ENCODE results near the gene MED14. TPM values are rescaled to one million over a fixed set of nuclear protein-coding genes. Genes with fewer than 3 reads are reported as not detected.

MED14 gene
- total RNA-seq, 1 donor from 2014 or later = 53.0 TPM

GRCh38 chrX:40653535-40653934 is 81.8 kb downstream of the MED14 start:
- H3K36me3 Mint-ChIP-seq (ENCODE audit: unreplicated experiment) = peaks cover 4% of the 10 kb centered on the region
- no peak for DNase-seq (ENCODE audit: extremely low spot score, unreplicated experiment)
- no peak overlapping the region for H3K4me3 Mint-ChIP-seq (ENCODE audit: unreplicated experiment)
- TF ChIP-seq CTCF (IDR thresholded peaks at IDR 0.05) = no peak
- H3K4me1 Mint-ChIP-seq (ENCODE audit: unreplicated experiment) = no peaks in the 10 kb centered on the region
- no peaks in the 10 kb centered on the region for H3K9me3 Mint-ChIP-seq (ENCODE audit: unreplicated experiment)
- H3K27me3 Mint-ChIP-seq (ENCODE audit: unreplicated experiment) = no peaks in the 10 kb centered on the region
- no peak overlapping the region for H3K27ac Mint-ChIP-seq (ENCODE audit: unreplicated experiment)

GRCh38 chrX:40652664-40653063 is 82.7 kb downstream of the MED14 start:
- no peak for DNase-seq (ENCODE audit: extremely low spot score, unreplicated experiment)
- no peak overlapping the region for H3K4me3 Mint-ChIP-seq (ENCODE audit: unreplicated experiment)
- peaks cover 4% of the 10 kb centered on the region for H3K36me3 Mint-ChIP-seq (ENCODE audit: unreplicated experiment)
- H3K27ac Mint-ChIP-seq (ENCODE audit: unreplicated experiment) = no peak overlapping the region
- no peaks in the 10 kb centered on the region for H3K27me3 Mint-ChIP-seq (ENCODE audit: unreplicated experiment)
- no peaks in the 10 kb centered on the region for H3K9me3 Mint-ChIP-seq (ENCODE audit: unreplicated experiment)
- no peak for TF ChIP-seq CTCF (IDR thresholded peaks at IDR 0.05)
- H3K4me1 Mint-ChIP-seq (ENCODE audit: unreplicated experiment) = peaks cover 2% of the 10 kb centered on the region

- H3K27me3 Mint-ChIP-seq (ENCODE audit: unreplicated experiment) = no peaks in the 10 kb centered on the region
Observed at GRCh38 chrX:40651620-40652223, 83.6 kb downstream of the MED14 start.

GRCh38 chrX:40647307-40648197 is 87.8 kb downstream of the MED14 start, which contains the start of gene CXorf38:
Gene CXorf38 (minus strand): TSS chrX:40647561. CDS start chrX:40647520, 41 bp downstream.
- Mint-ChIP-seq H3K4me1 (ENCODE audit: unreplicated experiment) (peaks cover 23% of the 10 kb centered on the region), H3K36me3 (ENCODE audit: unreplicated experiment) (peaks cover 2% of the 10 kb centered on the region), H3K27ac (ENCODE audit: unreplicated experiment) (peak within 1 kb of the TSS; percentile 81), H3K9me3 (ENCODE audit: unreplicated experiment) (no peaks in the 10 kb centered on the region), H3K4me3 (ENCODE audit: unreplicated experiment) (peak within 1 kb of the TSS; percentile 86), H3K27me3 (ENCODE audit: unreplicated experiment) (no peaks in the 10 kb centered on the region)
- TF ChIP-seq CTCF (IDR thresholded peaks at IDR 0.05) = no peak
- DNase-seq (ENCODE audit: extremely low spot score, unreplicated experiment) = peak; percentile 97

More at GRCh38 chrX:40651620-40652223, 83.6 kb downstream of the MED14 start:
- Mint-ChIP-seq H3K36me3 (ENCODE audit: unreplicated experiment) (peaks cover 4% of the 10 kb centered on the region), H3K9me3 (ENCODE audit: unreplicated experiment) (no peaks in the 10 kb centered on the region), H3K27ac (ENCODE audit: unreplicated experiment) (no peak overlapping the region), H3K4me3 (ENCODE audit: unreplicated experiment) (no peak overlapping the region), H3K4me1 (ENCODE audit: unreplicated experiment) (peaks cover 4% of the 10 kb centered on the region)
- peak; percentile 84 for TF ChIP-seq CTCF (IDR thresholded peaks at IDR 0.05)
- DNase-seq (ENCODE audit: extremely low spot score, unreplicated experiment) = no peak
